Endothelial cell (in vitro differentiated cells): Measurements from ENCODE around the gene GALNT18. TPM values are rescaled to one million over a fixed set of nuclear protein-coding genes. Genes with fewer than 3 reads are reported as not detected.

Experiments
- DNase-seq: peaks from one replicate; pipeline ENCODE4 v3.0.0; 2021; ENCODE audit warnings: low spot score
- H3K27ac Mint-ChIP-seq: one replicate; pipeline ENCODE4 v1.8.0; 2021; ENCODE audit warnings: mixed read lengths, inconsistent platforms; ENCODE audit not compliant: unreplicated experiment
- H3K27me3 Mint-ChIP-seq: one replicate; pipeline ENCODE4 v1.8.0; 2021; ENCODE audit warnings: mild to moderate bottlenecking, moderate library complexity, mixed read lengths, inconsistent platforms; ENCODE audit not compliant: unreplicated experiment
- H3K36me3 Mint-ChIP-seq: one replicate; pipeline ENCODE4 v1.8.0; 2021; ENCODE audit warnings: mild to moderate bottlenecking, low read depth, mixed read lengths, inconsistent platforms; ENCODE audit not compliant: unreplicated experiment
- H3K4me1 Mint-ChIP-seq: one replicate; pipeline ENCODE4 v1.8.0; 2021; ENCODE audit warnings: mild to moderate bottlenecking, mixed read lengths, inconsistent platforms; ENCODE audit not compliant: unreplicated experiment
- H3K4me3 Mint-ChIP-seq: one replicate; pipeline ENCODE4 v1.8.0; 2021; ENCODE audit warnings: mild to moderate bottlenecking, mixed read lengths, inconsistent platforms; ENCODE audit not compliant: unreplicated experiment
- H3K9me3 Mint-ChIP-seq: one replicate; pipeline ENCODE4 v1.8.0; 2021; ENCODE audit warnings: mixed read lengths, inconsistent platforms; ENCODE audit not compliant: unreplicated experiment
- CTCF ChIP-seq: fragments of 200-600 bp; sonication (generic); IDR thresholded peaks from one replicate; pipeline ENCODE4 v1.5.0; 2021; ENCODE audit warnings: antibody characterized with exemption; ENCODE audit not compliant: unreplicated experiment
- total RNA-seq: library from RNA; stranded (reverse); fragmentation: NEBNext Ultra II Directional; extraction: Animal tissue kit (Norgen Biotek cat#: 25700); gene quantifications from one replicate; pipeline ENCODE4 v1.2.1, GENCODE V29; 2021; ENCODE audit not compliant: unreplicated experiment

Gene GALNT18
- total RNA-seq, 1 donor from 2014 or later = 87.6 TPM

- Mint-ChIP-seq H3K27me3 (peaks cover 4% of the 10 kb centered on the region), H3K27ac (no peak overlapping the region), H3K36me3 (no peaks in the 10 kb centered on the region), H3K9me3 (no peaks in the 10 kb centered on the region), H3K4me1 (peaks cover 71% of the 10 kb centered on the region), H3K4me3 (no peak overlapping the region)
- no peak for DNase-seq
- no peak for TF ChIP-seq CTCF
These were observed 34.7 kb downstream of the GALNT18 start for GRCh38 chr11:11587122-11587521.

- no peak overlapping the region for H3K27ac Mint-ChIP-seq
- no peaks in the 10 kb centered on the region for H3K9me3 Mint-ChIP-seq
- H3K4me1 Mint-ChIP-seq = peaks cover 71% of the 10 kb centered on the region
- no peak for DNase-seq
- H3K27me3 Mint-ChIP-seq = peaks cover 4% of the 10 kb centered on the region
- no peak for TF ChIP-seq CTCF
- H3K4me3 Mint-ChIP-seq = no peak overlapping the region
- no peaks in the 10 kb centered on the region for H3K36me3 Mint-ChIP-seq
These were observed 35.3 kb downstream of the GALNT18 start for GRCh38 chr11:11586465-11586864.

- Mint-ChIP-seq H3K27ac (no peak overlapping the region), H3K9me3 (no peaks in the 10 kb centered on the region), H3K36me3 (no peaks in the 10 kb centered on the region), H3K27me3 (peaks cover 4% of the 10 kb centered on the region), H3K4me3 (no peak overlapping the region), H3K4me1 (peaks cover 72% of the 10 kb centered on the region)
- no peak for DNase-seq
- TF ChIP-seq CTCF = no peak
These were observed 36.9 kb downstream of the GALNT18 start for GRCh38 chr11:11584937-11585336.

- DNase-seq = no peak
These were observed 37.3 kb downstream of the GALNT18 start for GRCh38 chr11:11584530-11584810.

More at GRCh38 chr11:11584530-11584810, 37.3 kb downstream of the GALNT18 start:
- peaks cover 72% of the 10 kb centered on the region for H3K4me1 Mint-ChIP-seq
- no peaks in the 10 kb centered on the region for H3K36me3 Mint-ChIP-seq
- H3K27ac Mint-ChIP-seq = peak overlapping the region; percentile 52
- peaks cover 4% of the 10 kb centered on the region for H3K27me3 Mint-ChIP-seq
- H3K9me3 Mint-ChIP-seq = no peaks in the 10 kb centered on the region
- no peak overlapping the region for H3K4me3 Mint-ChIP-seq
- no peak for TF ChIP-seq CTCF
